Measurements from ENCODE around the gene OVCA2. TPM values are rescaled to one million over a fixed set of nuclear protein-coding genes. Genes with fewer than 3 reads are reported as not detected.
A peak's percentile ranks its signal among the peaks of the same experiment; 100 is the strongest.

Gene OVCA2
- total RNA-seq, 1 experiment from 2014 or later: 35.4 TPM

GRCh38 chr17:2053380-2054261 is 11.8 kb downstream of the OVCA2 start:
- Histone ChIP-seq H3K9me3 (ENCODE audit: insufficient read depth, low read depth) (no peaks in the 10 kb centered on the region), H3K36me3 (ENCODE audit: low read depth) (no peaks in the 10 kb centered on the region), H3F3A (ENCODE audit: insufficient read depth, low read depth) (peaks cover 14% of the 10 kb centered on the region), H3K79me2 (ENCODE audit: low read depth) (no peaks in the 10 kb centered on the region), H3K4me2 (peak overlapping the region; percentile 93), H3K4me1 (replicated peaks; ENCODE audit: insufficient read depth) (peaks cover 13% of the 10 kb centered on the region), H3K27ac (no peak overlapping the region), H3K27me3 (ENCODE audit: insufficient read depth, low read depth) (peaks cover 12% of the 10 kb centered on the region), H3K9me2 (ENCODE audit: insufficient read depth) (no peaks in the 10 kb centered on the region), H3K4me3 (peak overlapping the region; percentile 66), H4K20me1 (ENCODE audit: insufficient read depth) (no peaks in the 10 kb centered on the region), H2AFZ (peak overlapping the region; percentile 59)
- TF ChIP-seq EZH2 (IDR thresholded peaks at IDR 0.05; ENCODE audit: low read depth): no peak
- TF ChIP-seq CTCF (conservative IDR thresholded peaks at IDR 0.05): peak; percentile 75
- BruUV-seq (replicated peaks): no TSS peak
- intact Hi-C loops (cut with micrococcal nuclease; ENCODE audit: unreplicated experiment): loop anchor here (1.0 to 5.0 kb wide), 5 partner anchors 117 to 349 kb away; partner anchors contain the start of gene MNT
- peak in 1 of 2 experiments; percentile 77 for DNase-seq
- CTCF ChIA-PET: interaction anchor here (0.6 to 3.1 kb wide), 6 partner anchors 30 to 191 kb away, joined by 3 to 14 read pairs (median 4); no protein-coding TSS in a partner anchor
- POLR2A ChIA-PET (ENCODE audit: unreplicated experiment): interaction anchor here (0.7 kb wide), 1 partner anchor 330 kb away, joined by 18 read pairs; no protein-coding TSS in a partner anchor

- Histone ChIP-seq H3K27ac (no peak overlapping the region), H3K4me1 (replicated peaks; ENCODE audit: insufficient read depth) (peaks cover 7% of the 10 kb centered on the region; the same call in 1 of the 2 replicates), H3K36me3 (ENCODE audit: low read depth) (no peaks in the 10 kb centered on the region), H3K9me3 (ENCODE audit: insufficient read depth, low read depth) (no peaks in the 10 kb centered on the region), H3K4me2 (peak overlapping the region; percentile 93), H3K9me2 (ENCODE audit: insufficient read depth) (no peaks in the 10 kb centered on the region), H3K79me2 (ENCODE audit: low read depth) (no peaks in the 10 kb centered on the region), H3F3A (ENCODE audit: insufficient read depth, low read depth) (peaks cover 14% of the 10 kb centered on the region), H4K20me1 (ENCODE audit: insufficient read depth) (no peaks in the 10 kb centered on the region), H3K4me3 (peak overlapping the region; percentile 66), H2AFZ (peak overlapping the region; percentile 59), H3K27me3 (ENCODE audit: insufficient read depth, low read depth) (peaks cover 12% of the 10 kb centered on the region)
- ChIA-PET POLR2A (ENCODE audit: unreplicated experiment) (no interaction called here), CTCF (interaction anchor here (0.5 to 3.1 kb wide), 10 partner anchors 30 to 837 kb away, joined by 3 to 14 read pairs (median 4); no protein-coding TSS in a partner anchor)
- no peak for DNase-seq
- intact Hi-C loops (cut with micrococcal nuclease; ENCODE audit: unreplicated experiment): loop anchor here (1.0 to 5.0 kb wide), 5 partner anchors 116 to 348 kb away; partner anchors contain the start of gene MNT
- no TSS peak for BruUV-seq (replicated peaks)
- TF ChIP-seq CTCF (conservative IDR thresholded peaks at IDR 0.05) (no peak), EZH2 (IDR thresholded peaks at IDR 0.05; ENCODE audit: low read depth) (no peak)
Observed at GRCh38 chr17:2054262-2054511, 12.4 kb downstream of the OVCA2 start.

GRCh38 chr17:2054512-2055291 is 12.9 kb downstream of the OVCA2 start, which contains the start of gene HIC1:
Gene HIC1 (plus strand): TSS chr17:2055103. CDS start chr17:2056691, 1,588 bp downstream.
- DNase-seq: peak; percentile 57 to 84
- no peaks in the 10 kb centered on the region for H3K36me3 ChIP-seq (ENCODE audit: low read depth)
- peaks cover 17% of the 10 kb centered on the region for H3F3A ChIP-seq (ENCODE audit: insufficient read depth, low read depth)
- no peaks in the 10 kb centered on the region for H4K20me1 ChIP-seq (ENCODE audit: insufficient read depth)
- CTCF ChIA-PET: interaction anchor here (0.5 to 3.1 kb wide), 13 partner anchors 29 to 837 kb away, joined by 3 to 14 read pairs (median 4); no protein-coding TSS in a partner anchor
- POLR2A ChIA-PET (ENCODE audit: unreplicated experiment): interaction anchor here (0.7 kb wide), 1 partner anchor 68 kb away, joined by 3 read pairs; no protein-coding TSS in a partner anchor
- peak within 1 kb of the TSS; percentile 93 for H3K4me2 ChIP-seq
- no peaks in the 10 kb centered on the region for H3K79me2 ChIP-seq (ENCODE audit: low read depth)
- peaks cover 7% of the 10 kb centered on the region; the same call in 1 of the 2 replicates for H3K4me1 ChIP-seq (replicated peaks; ENCODE audit: insufficient read depth)
- H3K27me3 ChIP-seq (ENCODE audit: insufficient read depth, low read depth): peaks cover 12% of the 10 kb centered on the region
- H3K9me2 ChIP-seq (ENCODE audit: insufficient read depth): no peaks in the 10 kb centered on the region
- peak within 1 kb of the TSS; percentile 59 for H2AFZ ChIP-seq
- BruUV-seq (replicated peaks): no TSS peak
- H3K4me3 ChIP-seq: peak within 1 kb of the TSS; percentile 66
- H3K27ac ChIP-seq: no peak within 1 kb of the TSS
- intact Hi-C loops (cut with micrococcal nuclease; ENCODE audit: unreplicated experiment): loop anchor here (1.0 to 5.0 kb wide), 5 partner anchors 116 to 348 kb away; partner anchors contain the start of gene MNT
- TF ChIP-seq CTCF (conservative IDR thresholded peaks at IDR 0.05) (peak; percentile 81), EZH2 (IDR thresholded peaks at IDR 0.05; ENCODE audit: low read depth) (no peak)
- H3K9me3 ChIP-seq (ENCODE audit: insufficient read depth, low read depth): no peaks in the 10 kb centered on the region

All from PC-9 (cell line).